22Rv1 (cell line): ENCODE data around the gene TMEM221.
A peak's percentile ranks its signal among the peaks of the same experiment; 100 is the strongest.

Source experiments
- H3K27ac ChIP-seq: fragments of 450-650 bp; 2 replicates; pipeline ENCODE4 v1.5.1; 2017
- CTCF ChIP-seq: fragments of 450-650 bp; IDR thresholded peaks from 2 replicates; pipeline ENCODE4 v1.5.1; 2017; ENCODE audit warnings: mild to moderate bottlenecking
- ZFX ChIP-seq: fragments of 450-650 bp; IDR thresholded peaks from 2 replicates; pipeline ENCODE4 v1.6.1; 2017; ENCODE audit warnings: antibody characterized with exemption, borderline replicate concordance

The TMEM221 gene

GRCh38 chr19:17450264-17451075 is 2.0 kb upstream of the TMEM221 start:
- TF ChIP-seq CTCF (no peak), ZFX (no peak)
- H3K27ac ChIP-seq, result no peak overlapping the region

GRCh38 chr19:17447704-17448130 is 751 bp downstream of the TMEM221 start:
- H3K27ac ChIP-seq, result no peak overlapping the region
- TF ChIP-seq ZFX (no peak), CTCF (no peak)

- H3K27ac ChIP-seq, result no peak overlapping the region
- no peak for TF ChIP-seq CTCF
- no peak for TF ChIP-seq ZFX
Observed at GRCh38 chr19:17445526-17446165, 2.8 kb downstream of the TMEM221 start.

GRCh38 chr19:17441241-17442021 is 7.0 kb downstream of the TMEM221 start:
- no peak overlapping the region for H3K27ac ChIP-seq
- TF ChIP-seq CTCF (peak; percentile 45), ZFX (no peak)

GRCh38 chr19:17436874-17437267 is 11.6 kb downstream of the TMEM221 start:
- TF ChIP-seq ZFX (no peak), CTCF (no peak)
- H3K27ac ChIP-seq, result no peak overlapping the region

- TF ChIP-seq ZFX (no peak), CTCF (no peak)
- no peak overlapping the region for H3K27ac ChIP-seq
Observed at GRCh38 chr19:17436094-17436873, 12.2 kb downstream of the TMEM221 start.
